K562 (cell line): ENCODE results near the gene TBL1X. TPM values are rescaled to one million over a fixed set of nuclear protein-coding genes. Genes with fewer than 3 reads are reported as not detected.
A peak's percentile ranks its signal among the peaks of the same experiment; 100 is the strongest.

ENCODE experiments used
- ADNP ChIP-seq: fragments of 200-800 bp; sonication (Bioruptor generic); IDR thresholded peaks from 2 replicates; pipeline ENCODE4 v1.6.1; 2016; ENCODE audit warnings: missing genetic modification characterization, missing compliant biosample characterization
- CBFA2T3 ChIP-seq: fragments of 450-650 bp; IDR thresholded peaks from 2 replicates; pipeline ENCODE4 v1.6.1; 2017
- ELF1 ChIP-seq: fragments of 200-800 bp; sonication (Bioruptor generic); IDR thresholded peaks from 2 replicates; pipeline ENCODE4 v1.6.1; 2016; ENCODE audit warnings: missing genetic modification characterization, missing compliant biosample characterization
- EP300 ChIP-seq: IDR thresholded peaks from 2 replicates; pipeline ENCODE4 v1.6.1; 2012; ENCODE audit warnings: low read length, improper control_type of control experiment
- HMG20B ChIP-seq: fragments of 250-450 bp; sonication (Bioruptor Pico); IDR thresholded peaks from 2 replicates; pipeline ENCODE4 v1.5.0; 2021; ENCODE audit warnings: mild to moderate bottlenecking
- KLF16 ChIP-seq: IDR thresholded peaks from 2 replicates; pipeline ENCODE4 v1.6.1; 2016; ENCODE audit warnings: antibody characterized with exemption
- NCOR1 ChIP-seq: fragments of 450-650 bp; IDR thresholded peaks from 2 replicates; pipeline ENCODE4 v1.6.1; 2016; ENCODE audit warnings: mild to moderate bottlenecking, moderate library complexity
- NFIC ChIP-seq: fragments of 450-650 bp; IDR thresholded peaks from 2 replicates; pipeline ENCODE4 v1.6.1; 2017; ENCODE audit warnings: mild to moderate bottlenecking, inconsistent platforms
- PKNOX1 ChIP-seq: fragments of 450-650 bp; IDR thresholded peaks from 2 replicates; pipeline ENCODE4 v1.6.1; 2016
- PTRF ChIP-seq: fragments of 450-650 bp; IDR thresholded peaks from 2 replicates; pipeline ENCODE4 v1.6.1; 2016; ENCODE audit warnings: mild to moderate bottlenecking, missing genetic modification characterization, missing compliant biosample characterization
- RAD21 ChIP-seq, 2 experiments: fragments of 250-450 bp in 1 of 2; fragments of 450-650 bp in 1 of 2; sonication (Bioruptor Pico) in 1 of 2; formaldehyde crosslinking in 1 of 2; IDR thresholded peaks in 1 of 2; conservative IDR thresholded peaks in 1 of 2; 2 replicates each; pipeline versions ENCODE4 v1.4.0 to v1.8.0; 2020 to 2022; ENCODE audit warnings: mild to moderate bottlenecking in 2 of 2, moderate library complexity in 1 of 2
- RBM15 ChIP-seq: fragments of 200-400 bp; formaldehyde crosslinking; IDR thresholded peaks from 2 replicates; pipeline ENCODE4 v1.6.1; 2018; ENCODE audit warnings: mild to moderate bottlenecking, low read length, moderate library complexity; ENCODE audit not compliant: insufficient read depth
- RCOR1 ChIP-seq, 2 experiments: IDR thresholded peaks; 2 replicates each; pipeline ENCODE4 v1.6.1; 2012; ENCODE audit warnings: low read depth in 2 of 2, low read length in 2 of 2, borderline replicate concordance in 1 of 2, improper control_type of control experiment in 1 of 2
- RFX5 ChIP-seq: IDR thresholded peaks from 2 replicates; pipeline ENCODE4 v1.6.1; 2011; ENCODE audit warnings: low read depth, mild to moderate bottlenecking, improper control_type of control experiment, low read length
- SAP30 ChIP-seq: fragments of 200-600 bp; sonication (generic); IDR thresholded peaks from 2 replicates; pipeline ENCODE4 v1.6.1; 2012; ENCODE audit warnings: borderline replicate concordance, low read depth, mild to moderate bottlenecking, moderate library complexity, low read length, control low read depth, inconsistent platforms; ENCODE audit not compliant: insufficient read depth, poor library complexity, severe bottlenecking
- SMAD3 ChIP-seq: fragments of 450-650 bp; formaldehyde crosslinking; conservative IDR thresholded peaks from 2 replicates; pipeline ENCODE4 v1.4.0; 2020; ENCODE audit warnings: mild to moderate bottlenecking
- SMARCA4 ChIP-seq: fragments of 450-650 bp; IDR thresholded peaks from 2 replicates; pipeline ENCODE4 v1.6.1; 2016
- SMARCE1 ChIP-seq: fragments of 450-650 bp; IDR thresholded peaks from 2 replicates; pipeline ENCODE4 v1.7.1; 2016; ENCODE audit warnings: mild to moderate bottlenecking
- SPI1 ChIP-seq: IDR thresholded peaks from 2 replicates; pipeline ENCODE4 v1.6.1; 2011; ENCODE audit warnings: low read depth, low read length, control low read depth, borderline replicate concordance
- SRSF9 ChIP-seq: fragments of 200-400 bp; formaldehyde crosslinking; IDR thresholded peaks from 2 replicates; pipeline ENCODE4 v1.6.1; 2017; ENCODE audit warnings: low read depth, low read length, borderline replicate concordance
- TCF3 ChIP-seq: sonication (generic); formaldehyde crosslinking; IDR thresholded peaks from 2 replicates; pipeline ENCODE4 v1.4.0; 2020; ENCODE audit warnings: mild to moderate bottlenecking, missing genetic modification reagents
- TEAD4 ChIP-seq, 2 experiments: sonication (generic) in 1 of 2; formaldehyde crosslinking in 1 of 2; IDR thresholded peaks; 2 replicates each; pipeline versions ENCODE4 v1.6.1 to v1.8.0; 2012 to 2022; ENCODE audit warnings: borderline replicate concordance in 1 of 2, inconsistent platforms in 1 of 2, low read length in 1 of 2, mild to moderate bottlenecking in 1 of 2, missing genetic modification reagents in 1 of 2
- THRAP3 ChIP-seq: fragments of 450-650 bp; IDR thresholded peaks from 2 replicates; pipeline ENCODE4 v1.6.1; 2016; ENCODE audit warnings: mild to moderate bottlenecking, inconsistent platforms, borderline replicate concordance
- U2AF1 ChIP-seq: fragments of 200-400 bp; formaldehyde crosslinking; optimal IDR thresholded peaks from 2 replicates; pipeline ENCODE3; 2017; ENCODE audit warnings: mild to moderate bottlenecking, low read depth, low read length, moderate library complexity
- VEZF1 ChIP-seq: fragments of 200-800 bp; sonication (Bioruptor generic); IDR thresholded peaks from 2 replicates; pipeline ENCODE4 v1.6.1; 2017; ENCODE audit warnings: missing genetic modification characterization, missing compliant biosample characterization
- ZNF124 ChIP-seq: sonication (generic); formaldehyde crosslinking; IDR thresholded peaks from 2 replicates; pipeline ENCODE4 v1.8.1; 2022; ENCODE audit warnings: missing genetic modification reagents
- ZNF57 ChIP-seq: fragments of 450-650 bp; formaldehyde crosslinking; IDR thresholded peaks from 2 replicates; pipeline ENCODE4 v1.4.0; 2020; ENCODE audit warnings: mild to moderate bottlenecking, moderate library complexity
- ZNF655 ChIP-seq: fragments of 250-450 bp; sonication (Bioruptor Pico); IDR thresholded peaks from 2 replicates; pipeline ENCODE4 v1.5.0; 2021
- ZNF778 ChIP-seq: fragments of 450-650 bp; formaldehyde crosslinking; IDR thresholded peaks from 2 replicates; pipeline ENCODE4 v1.4.0; 2020; ENCODE audit warnings: mild to moderate bottlenecking, moderate library complexity
- polyA plus RNA-seq, 8 experiments: library from polyadenylated mRNA; depleted of rRNA in 4 of 8; stranded (reverse) in 5 of 8; unstranded in 3 of 8; fragments of >200 nt; fragmentation: Nextera tagmentation in 2 of 8; fragmentation: Illumina TruSeq in 1 of 8; extraction: Ambion mirVana in 2 of 8; extraction: Trizol in 1 of 8; gene quantifications; 2 replicates each; pipeline versions ENCODE4 v1.2.1 to v1.2.3, GENCODE V29; 2011 to 2014; ENCODE audit warnings: inconsistent platforms in 1 of 8, missing spikeins in 1 of 8
- total RNA-seq, 7 experiments: library from RNA; depleted of rRNA in 6 of 7; stranded (reverse); fragments of >200 nt in 6 of 7; fragmentation: Illumina TruSeq in 2 of 7; extraction: Trizol in 2 of 7; gene quantifications; 2 replicates each; pipeline versions ENCODE4 v1.2.1 to v1.2.3, GENCODE V29; 2011 to 2021; ENCODE audit warnings: low replicate concordance in 1 of 7

Gene TBL1X
- total and polyA plus RNA-seq, 9 of the 15 experiments (the other 6 are each of a cell fraction or from before 2014, with no cell fraction given) = 6.0 to 49.6 (median 19.7) TPM

GRCh38 chrX:9475984-9476383, 11.1 kb downstream of the TBL1X start (continued):
- TF ChIP-seq VEZF1 (CRISPR knock-in tag) (no peak), NFIC (0 out of 2 replicates have a peak, but pooled peaks have one; percentile 6), EP300 (peak; percentile 25; the same call in 1 of the 2 replicates), KLF16 (0 out of 2 replicates have a peak, but pooled peaks have one; percentile 22), U2AF1 (no peak), NCOR1 (peak; percentile 32; the same call in 1 of the 2 replicates), SAP30 (no peak), SMARCE1 (peak; percentile 67), SMARCA4 (peak; percentile 45), ZNF124 (CRISPR knock-in tag) (no peak), PKNOX1 (no peak), CBFA2T3 (peak; percentile 73), RFX5 (no peak), HMG20B (CRISPR knock-in tag) (no peak), ZNF655 (CRISPR knock-in tag) (no peak), TCF3 (peak; percentile 76), ADNP (no peak), RBM15 (no peak), ELF1 (tag) (no peak), THRAP3 (no peak), ZNF57 (CRISPR knock-in tag) (no peak), PTRF (tag) (no peak), RAD21 (CRISPR knock-in tag; conservative IDR thresholded peaks at IDR 0.05 in 1 of 2, IDR thresholded peaks at IDR 0.05 in 1 of 2) (0 out of 4 replicates have a peak, but pooled peaks of 1 of the 2 experiments have one; percentile 2), ZNF778 (CRISPR knock-in tag) (no peak), SPI1 (no peak), SRSF9 (no peak), SMAD3 (no peak), TEAD4 (IDR thresholded peaks at IDR 0.05; ENCODE audit: low read length) (peak; percentile 79), TEAD4 (CRISPR knock-in tag; IDR thresholded peaks at IDR 0.05; ENCODE audit: borderline replicate concordance) (no peak), RCOR1 (IDR thresholded peaks at IDR 0.05; ENCODE audit: borderline replicate concordance in 1 of 2, low read depth in 2 of 2, low read length in 2 of 2) (0 out of 4 replicates have a peak, but pooled peaks of 1 of the 2 experiments have one; percentile 35)
